Dendritic cell treated with granulocyte-macrophage colony-stimulating factor and Interleukin-4, amounts not matched to agents 40 ng/mL and 50 ng/mL, for 4 days (primary cell): ENCODE data around the gene MAGEA9B.
"Not testable (repeated sequence)": the region's sequence is repeated elsewhere in the genome, so short reads cannot be mapped to it uniquely, and the experiment has no call there.

Experiments
- H3K27ac Mint-ChIP-seq: one replicate; pipeline ENCODE4 v1.8.0; 2022; ENCODE audit warnings: mild to moderate bottlenecking, mixed read lengths
- H3K27me3 Mint-ChIP-seq: one replicate; pipeline ENCODE4 v1.8.0; 2022; ENCODE audit warnings: mild to moderate bottlenecking, mixed read lengths
- H3K36me3 Mint-ChIP-seq: one replicate; pipeline ENCODE4 v1.8.0; 2022; ENCODE audit warnings: low read depth, mixed read lengths
- H3K4me1 Mint-ChIP-seq: one replicate; pipeline ENCODE4 v1.8.0; 2022; ENCODE audit warnings: low read depth, mixed read lengths
- H3K4me3 Mint-ChIP-seq: one replicate; pipeline ENCODE4 v1.8.0; 2022; ENCODE audit warnings: mild to moderate bottlenecking, moderate library complexity, mixed read lengths
- H3K9me3 Mint-ChIP-seq: one replicate; pipeline ENCODE4 v1.8.0; 2022; ENCODE audit warnings: mixed read lengths
- intact Hi-C: fragments of 100-400 bp; cut with micrococcal nuclease; formaldehyde crosslinking; loops from one replicate; pipeline ENCODE4 v1.15.0; 2022

The MAGEA9B gene

DNA sequence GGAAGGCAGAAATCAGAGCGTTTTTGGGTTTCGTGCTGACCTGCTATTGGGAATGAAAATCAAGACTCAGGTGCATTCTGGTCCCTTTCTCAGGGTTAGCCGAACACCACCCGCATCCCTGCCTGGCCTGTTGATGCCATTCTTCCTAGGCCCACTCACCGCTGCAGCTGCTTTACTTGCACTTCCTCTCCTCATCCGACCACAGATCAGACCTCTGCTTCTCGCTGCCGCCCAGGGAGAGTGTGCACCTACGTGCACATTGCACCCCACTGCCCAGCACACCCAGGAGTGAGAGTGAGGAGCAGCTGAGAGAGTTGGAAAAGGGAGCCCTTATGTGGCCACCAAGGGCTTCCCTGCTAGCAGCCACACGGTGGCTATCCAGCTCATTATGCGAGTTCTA, 49.8 kb downstream of the MAGEA9B start:
- intact Hi-C loops, H3K9me3 Mint-ChIP-seq, H3K4me3 Mint-ChIP-seq, H3K27me3 Mint-ChIP-seq: not testable (repeated sequence)
- H3K4me1 Mint-ChIP-seq: peaks cover 41% of the 10 kb centered on the region
- H3K36me3 Mint-ChIP-seq: peaks cover 46% of the 10 kb centered on the region
- H3K27ac Mint-ChIP-seq: peak overlapping the region; percentile 64

- intact Hi-C loops: not testable (repeated sequence)
Measured at GRCh38 chrX:149534926-149535602, 52.2 kb downstream of the MAGEA9B start.

GRCh38 chrX:149533999-149534398, 53.3 kb downstream of the MAGEA9B start:
- H3K9me3 Mint-ChIP-seq, H3K27ac Mint-ChIP-seq, H3K27me3 Mint-ChIP-seq, H3K4me3 Mint-ChIP-seq, intact Hi-C loops: not testable (repeated sequence)
- Mint-ChIP-seq H3K4me1 (peaks cover 55% of the 10 kb centered on the region), H3K36me3 (peaks cover 41% of the 10 kb centered on the region)

More at GRCh38 chrX:149534926-149535602, 52.2 kb downstream of the MAGEA9B start:
- not testable (repeated sequence) for H3K27me3 Mint-ChIP-seq, H3K9me3 Mint-ChIP-seq
- H3K27ac Mint-ChIP-seq: peak overlapping the region; percentile 82
- peaks cover 40% of the 10 kb centered on the region for H3K36me3 Mint-ChIP-seq
- H3K4me1 Mint-ChIP-seq: peaks cover 60% of the 10 kb centered on the region
- peak overlapping the region; percentile 53 for H3K4me3 Mint-ChIP-seq

GRCh38 chrX:149532868-149533267, 54.4 kb downstream of the MAGEA9B start:
- H3K4me3 Mint-ChIP-seq, H3K9me3 Mint-ChIP-seq, intact Hi-C loops, H3K27me3 Mint-ChIP-seq: not testable (repeated sequence)
- peaks cover 56% of the 10 kb centered on the region for H3K4me1 Mint-ChIP-seq
- peak overlapping the region; percentile 83 for H3K27ac Mint-ChIP-seq
- H3K36me3 Mint-ChIP-seq: peaks cover 45% of the 10 kb centered on the region
